Measurements from ENCODE around the gene LRRK1. TPM values are rescaled to one million over a fixed set of nuclear protein-coding genes. Genes with fewer than 3 reads are reported as not detected.

The LRRK1 gene
- total RNA-seq, 1 donor from 2014 or later: 21.1 TPM

GRCh38 chr15:100892013-100892355, 27.2 kb upstream of the LRRK1 start:
- Histone ChIP-seq H3K27me3 (no peaks in the 10 kb centered on the region), H3K36me3 (no peaks in the 10 kb centered on the region), H3K4me3 (no peak overlapping the region), H3K9me3 (no peaks in the 10 kb centered on the region), H3K4me1 (peaks cover 22% of the 10 kb centered on the region), H3K27ac (no peak overlapping the region)
- no peak for TF ChIP-seq POLR2AphosphoS5 (IDR thresholded peaks at IDR 0.05; ENCODE audit: insufficient read depth in 1 of 2, low read depth in 1 of 2)
- no peak for TF ChIP-seq POLR2A (IDR thresholded peaks at IDR 0.05)
- TF ChIP-seq, protein P1, sequence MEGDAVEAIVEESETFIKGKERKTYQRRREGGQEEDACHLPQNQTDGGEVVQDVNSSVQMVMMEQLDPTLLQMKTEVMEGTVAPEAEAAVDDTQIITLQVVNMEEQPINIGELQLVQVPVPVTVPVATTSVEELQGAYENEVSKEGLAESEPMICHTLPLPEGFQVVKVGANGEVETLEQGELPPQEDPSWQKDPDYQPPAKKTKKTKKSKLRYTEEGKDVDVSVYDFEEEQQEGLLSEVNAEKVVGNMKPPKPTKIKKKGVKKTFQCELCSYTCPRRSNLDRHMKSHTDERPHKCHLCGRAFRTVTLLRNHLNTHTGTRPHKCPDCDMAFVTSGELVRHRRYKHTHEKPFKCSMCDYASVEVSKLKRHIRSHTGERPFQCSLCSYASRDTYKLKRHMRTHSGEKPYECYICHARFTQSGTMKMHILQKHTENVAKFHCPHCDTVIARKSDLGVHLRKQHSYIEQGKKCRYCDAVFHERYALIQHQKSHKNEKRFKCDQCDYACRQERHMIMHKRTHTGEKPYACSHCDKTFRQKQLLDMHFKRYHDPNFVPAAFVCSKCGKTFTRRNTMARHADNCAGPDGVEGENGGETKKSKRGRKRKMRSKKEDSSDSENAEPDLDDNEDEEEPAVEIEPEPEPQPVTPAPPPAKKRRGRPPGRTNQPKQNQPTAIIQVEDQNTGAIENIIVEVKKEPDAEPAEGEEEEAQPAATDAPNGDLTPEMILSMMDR (IDR thresholded peaks at IDR 0.05): no peak
- no peak for DNase-seq (ENCODE audit: extremely low spot score in 2 of 2)
- intact Hi-C loops (cut with DNase I): no loop called here

- Histone ChIP-seq H3K4me1 (peaks cover 22% of the 10 kb centered on the region), H3K27me3 (no peaks in the 10 kb centered on the region)
These were observed 25.7 kb upstream of the LRRK1 start for GRCh38 chr15:100893261-100893963.

GRCh38 chr15:100893964-100894295, 25.2 kb upstream of the LRRK1 start:
- TF ChIP-seq POLR2A (IDR thresholded peaks at IDR 0.05): no peak
- no peak for TF ChIP-seq POLR2AphosphoS5 (IDR thresholded peaks at IDR 0.05; ENCODE audit: insufficient read depth in 1 of 2, low read depth in 1 of 2)
- TF ChIP-seq, protein P1 (IDR thresholded peaks at IDR 0.05): no peak
- intact Hi-C loops (cut with DNase I): no loop called here
- H3K4me1 ChIP-seq: peaks cover 17% of the 10 kb centered on the region
- no peaks in the 10 kb centered on the region for H3K27me3 ChIP-seq
- no peak for DNase-seq (ENCODE audit: extremely low spot score in 2 of 2)
- H3K9me3 ChIP-seq: no peaks in the 10 kb centered on the region
- no peak overlapping the region for H3K27ac ChIP-seq
- no peak overlapping the region for H3K4me3 ChIP-seq
- no peaks in the 10 kb centered on the region for H3K36me3 ChIP-seq

More at GRCh38 chr15:100893261-100893963, 25.7 kb upstream of the LRRK1 start:
- Histone ChIP-seq H3K27ac (no peak overlapping the region), H3K4me3 (no peak overlapping the region), H3K36me3 (no peaks in the 10 kb centered on the region), H3K9me3 (no peaks in the 10 kb centered on the region)
- TF ChIP-seq POLR2A (IDR thresholded peaks at IDR 0.05): no peak
- intact Hi-C loops (cut with DNase I): no loop called here
- DNase-seq (ENCODE audit: extremely low spot score in 2 of 2): no peak

DNA sequence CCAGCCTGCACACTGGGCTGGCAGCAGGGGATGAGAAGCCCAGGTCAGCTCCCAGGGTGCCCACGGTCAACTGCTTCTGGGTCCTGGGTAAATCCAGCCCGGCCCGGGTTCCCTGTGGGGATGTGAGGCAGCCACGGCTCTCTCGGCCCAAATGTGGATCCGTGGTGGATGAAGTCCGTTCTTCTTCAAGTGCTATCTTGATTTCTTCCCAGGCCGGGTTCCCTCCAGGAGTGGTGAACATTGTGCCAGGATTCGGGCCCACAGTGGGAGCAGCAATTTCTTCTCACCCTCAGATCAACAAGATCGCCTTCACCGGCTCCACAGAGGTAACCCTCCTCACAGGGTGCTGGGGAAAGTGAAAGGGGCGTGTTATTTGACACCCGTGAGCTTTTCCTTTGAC, 23.4 kb upstream of the LRRK1 start:
- peaks cover 12% of the 10 kb centered on the region for H3K4me1 ChIP-seq
- no peaks in the 10 kb centered on the region for H3K27me3 ChIP-seq
- no peak overlapping the region for H3K27ac ChIP-seq
- intact Hi-C loops (cut with DNase I): no loop called here
- H3K4me3 ChIP-seq: no peak overlapping the region
- H3K9me3 ChIP-seq: no peaks in the 10 kb centered on the region
- no peak for TF ChIP-seq POLR2A (IDR thresholded peaks at IDR 0.05)
- TF ChIP-seq POLR2AphosphoS5 (IDR thresholded peaks at IDR 0.05; ENCODE audit: insufficient read depth in 1 of 2, low read depth in 1 of 2): no peak
- TF ChIP-seq, protein P1 (IDR thresholded peaks at IDR 0.05): no peak
- H3K36me3 ChIP-seq: no peaks in the 10 kb centered on the region
- no peak for DNase-seq (ENCODE audit: extremely low spot score in 2 of 2)

DNA sequence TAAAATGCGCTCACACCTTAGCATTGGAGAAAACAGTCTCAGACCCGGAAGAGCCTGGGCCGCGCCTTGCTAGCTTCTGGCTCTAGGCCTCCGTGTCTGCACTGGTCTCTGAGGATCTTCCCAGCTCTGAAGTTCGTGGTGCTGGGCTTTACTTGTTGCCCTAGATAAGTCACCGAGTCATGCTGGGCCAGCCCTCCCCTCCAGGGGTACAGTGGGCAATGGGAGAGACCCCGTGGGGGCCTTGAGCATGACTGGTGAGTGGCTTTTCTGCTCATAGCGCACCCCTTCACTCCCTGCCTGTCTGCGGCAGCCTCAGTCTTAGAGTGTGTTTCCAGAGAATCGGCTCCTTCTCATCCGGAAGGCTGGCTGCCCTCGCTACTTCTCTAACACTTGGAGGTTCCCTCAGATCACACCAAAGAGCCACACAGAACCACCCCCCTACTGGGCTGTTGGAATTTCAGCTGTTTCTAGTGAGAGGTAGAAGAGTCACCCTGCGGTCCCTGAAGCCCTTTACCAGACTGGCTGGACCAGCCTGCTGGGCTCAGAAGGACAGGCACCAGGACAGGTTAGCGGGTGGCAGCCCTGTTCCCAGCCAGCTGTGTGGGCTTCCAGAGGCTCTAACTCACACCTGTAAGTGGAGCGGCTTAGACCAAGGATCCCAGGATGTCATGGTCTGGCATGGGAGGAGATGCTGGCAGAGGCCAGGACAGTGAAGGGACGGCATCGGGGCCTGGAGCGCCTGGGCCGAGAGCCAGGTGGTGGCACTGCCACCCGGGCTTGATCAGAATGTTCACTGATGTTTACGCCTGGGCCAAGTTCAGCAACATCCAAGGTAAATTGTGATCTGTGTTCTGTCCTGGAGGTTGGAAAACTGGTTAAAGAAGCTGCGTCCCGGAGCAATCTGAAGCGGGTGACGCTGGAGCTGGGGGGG, 21.7 kb upstream of the LRRK1 start:
- H3K4me3 ChIP-seq: no peak overlapping the region
- intact Hi-C loops (cut with DNase I): no loop called here
- no peaks in the 10 kb centered on the region for H3K27me3 ChIP-seq
- H3K4me1 ChIP-seq: peaks cover 29% of the 10 kb centered on the region
- DNase-seq (ENCODE audit: extremely low spot score in 2 of 2): no peak
- no peaks in the 10 kb centered on the region for H3K36me3 ChIP-seq
- peak overlapping the region; percentile 13 for H3K27ac ChIP-seq
- H3K9me3 ChIP-seq: no peaks in the 10 kb centered on the region
- TF ChIP-seq POLR2A (IDR thresholded peaks at IDR 0.05) (no peak), POLR2AphosphoS5 (IDR thresholded peaks at IDR 0.05; ENCODE audit: insufficient read depth in 1 of 2, low read depth in 1 of 2) (no peak)
- TF ChIP-seq, protein P1 (IDR thresholded peaks at IDR 0.05): no peak
